ENCODE results near the gene LMO1.

DNA sequence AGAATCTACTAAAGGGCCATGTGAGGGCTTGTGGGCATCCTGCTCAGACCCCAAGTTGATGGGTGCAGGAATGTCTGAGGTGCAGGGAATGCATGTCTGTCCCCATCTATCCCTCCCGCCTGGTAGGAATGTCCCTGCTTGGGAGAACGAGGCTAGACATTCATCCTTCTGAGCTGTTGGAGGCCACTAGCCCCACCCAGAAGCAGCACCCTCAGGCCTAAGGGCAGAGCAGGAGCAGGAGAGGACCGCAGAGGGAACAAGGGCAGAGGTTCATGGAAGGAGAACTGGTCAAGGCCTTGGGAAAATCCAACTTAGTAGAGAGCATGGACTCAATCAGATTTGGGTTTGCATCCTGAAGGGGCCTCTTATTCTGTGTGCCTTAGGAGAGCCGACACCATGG lies 22.1 kb upstream of the LMO1 start:
- TF ChIP-seq CTCF (IDR thresholded peaks at IDR 0.05) (no peak), POLR2AphosphoS5 (IDR thresholded peaks at IDR 0.05) (no peak), POLR2A (IDR thresholded peaks at IDR 0.05) (no peak)

Measured in prostate gland (tissue), 2 donors.